ENCODE results near the gene CTRL. TPM values are rescaled to one million over a fixed set of nuclear protein-coding genes. Genes with fewer than 3 reads are reported as not detected.

Gene CTRL
- total RNA-seq, 1 experiment from 2014 or later = 2.0 TPM

DNA sequence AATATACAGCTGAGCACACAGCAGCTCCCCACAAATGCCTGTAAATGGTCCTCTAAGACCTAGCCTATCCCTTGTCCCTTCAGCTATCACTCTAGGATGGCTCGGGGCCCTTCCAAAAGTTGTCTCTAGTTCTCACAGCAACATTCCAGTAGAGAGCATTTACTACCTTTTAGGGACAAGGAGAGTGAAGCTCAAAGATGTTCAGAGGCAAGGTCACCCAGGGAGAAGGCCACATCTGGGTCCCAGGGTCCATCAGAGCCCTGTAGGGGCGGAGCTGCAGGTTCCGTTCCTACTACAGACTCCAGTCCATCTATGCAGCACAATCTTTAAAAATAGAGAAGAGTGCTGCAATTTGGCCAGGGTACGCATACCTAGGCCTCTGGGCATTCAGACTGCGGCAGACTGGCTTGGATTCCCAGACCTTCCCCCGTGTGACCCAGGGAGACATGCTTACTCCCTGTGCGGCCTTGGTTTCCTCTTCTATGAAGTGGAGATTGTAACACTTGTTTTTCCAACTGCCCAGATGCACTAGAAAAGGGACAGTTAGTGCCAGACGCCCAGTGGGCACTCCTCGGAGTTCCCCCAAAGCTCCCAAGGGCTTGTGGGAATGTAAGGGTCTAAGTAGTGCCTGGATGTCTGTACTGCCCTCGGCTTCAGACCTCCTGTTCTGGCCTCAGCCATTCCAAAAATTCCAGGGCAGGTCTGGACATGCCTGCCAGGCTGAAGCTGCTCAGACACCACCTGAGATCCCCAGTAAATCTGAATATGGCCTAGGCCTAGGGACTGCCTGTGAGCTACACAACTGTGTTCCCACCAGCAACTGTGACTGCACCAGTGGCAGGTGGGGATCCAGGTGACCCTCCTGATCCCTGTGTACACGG is 34.2 kb upstream of the CTRL start:
- TF ChIP-seq POLR2AphosphoS5 (IDR thresholded peaks at IDR 0.05; ENCODE audit: low read depth, low read length) (no peak), TCF7L2 (IDR thresholded peaks at IDR 0.05; ENCODE audit: low read depth, low read length) (no peak), SIN3A (IDR thresholded peaks at IDR 0.05; ENCODE audit: borderline replicate concordance, insufficient read depth, low read depth, low read length) (no peak)
- TF ChIP-seq, protein P1, sequence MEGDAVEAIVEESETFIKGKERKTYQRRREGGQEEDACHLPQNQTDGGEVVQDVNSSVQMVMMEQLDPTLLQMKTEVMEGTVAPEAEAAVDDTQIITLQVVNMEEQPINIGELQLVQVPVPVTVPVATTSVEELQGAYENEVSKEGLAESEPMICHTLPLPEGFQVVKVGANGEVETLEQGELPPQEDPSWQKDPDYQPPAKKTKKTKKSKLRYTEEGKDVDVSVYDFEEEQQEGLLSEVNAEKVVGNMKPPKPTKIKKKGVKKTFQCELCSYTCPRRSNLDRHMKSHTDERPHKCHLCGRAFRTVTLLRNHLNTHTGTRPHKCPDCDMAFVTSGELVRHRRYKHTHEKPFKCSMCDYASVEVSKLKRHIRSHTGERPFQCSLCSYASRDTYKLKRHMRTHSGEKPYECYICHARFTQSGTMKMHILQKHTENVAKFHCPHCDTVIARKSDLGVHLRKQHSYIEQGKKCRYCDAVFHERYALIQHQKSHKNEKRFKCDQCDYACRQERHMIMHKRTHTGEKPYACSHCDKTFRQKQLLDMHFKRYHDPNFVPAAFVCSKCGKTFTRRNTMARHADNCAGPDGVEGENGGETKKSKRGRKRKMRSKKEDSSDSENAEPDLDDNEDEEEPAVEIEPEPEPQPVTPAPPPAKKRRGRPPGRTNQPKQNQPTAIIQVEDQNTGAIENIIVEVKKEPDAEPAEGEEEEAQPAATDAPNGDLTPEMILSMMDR (IDR thresholded peaks at IDR 0.05) = no peak
- TF ChIP-seq, protein P2, sequence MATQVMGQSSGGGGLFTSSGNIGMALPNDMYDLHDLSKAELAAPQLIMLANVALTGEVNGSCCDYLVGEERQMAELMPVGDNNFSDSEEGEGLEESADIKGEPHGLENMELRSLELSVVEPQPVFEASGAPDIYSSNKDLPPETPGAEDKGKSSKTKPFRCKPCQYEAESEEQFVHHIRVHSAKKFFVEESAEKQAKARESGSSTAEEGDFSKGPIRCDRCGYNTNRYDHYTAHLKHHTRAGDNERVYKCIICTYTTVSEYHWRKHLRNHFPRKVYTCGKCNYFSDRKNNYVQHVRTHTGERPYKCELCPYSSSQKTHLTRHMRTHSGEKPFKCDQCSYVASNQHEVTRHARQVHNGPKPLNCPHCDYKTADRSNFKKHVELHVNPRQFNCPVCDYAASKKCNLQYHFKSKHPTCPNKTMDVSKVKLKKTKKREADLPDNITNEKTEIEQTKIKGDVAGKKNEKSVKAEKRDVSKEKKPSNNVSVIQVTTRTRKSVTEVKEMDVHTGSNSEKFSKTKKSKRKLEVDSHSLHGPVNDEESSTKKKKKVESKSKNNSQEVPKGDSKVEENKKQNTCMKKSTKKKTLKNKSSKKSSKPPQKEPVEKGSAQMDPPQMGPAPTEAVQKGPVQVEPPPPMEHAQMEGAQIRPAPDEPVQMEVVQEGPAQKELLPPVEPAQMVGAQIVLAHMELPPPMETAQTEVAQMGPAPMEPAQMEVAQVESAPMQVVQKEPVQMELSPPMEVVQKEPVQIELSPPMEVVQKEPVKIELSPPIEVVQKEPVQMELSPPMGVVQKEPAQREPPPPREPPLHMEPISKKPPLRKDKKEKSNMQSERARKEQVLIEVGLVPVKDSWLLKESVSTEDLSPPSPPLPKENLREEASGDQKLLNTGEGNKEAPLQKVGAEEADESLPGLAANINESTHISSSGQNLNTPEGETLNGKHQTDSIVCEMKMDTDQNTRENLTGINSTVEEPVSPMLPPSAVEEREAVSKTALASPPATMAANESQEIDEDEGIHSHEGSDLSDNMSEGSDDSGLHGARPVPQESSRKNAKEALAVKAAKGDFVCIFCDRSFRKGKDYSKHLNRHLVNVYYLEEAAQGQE (IDR thresholded peaks at IDR 0.05; ENCODE audit: insufficient read depth in 1 of 2, low read depth in 2 of 2, low read length in 1 of 2) = no peak
- H3K36me3 ChIP-seq (ENCODE audit: control insufficient read depth, insufficient read depth, low read length) = no peaks in the 10 kb centered on the region
- H3K27ac ChIP-seq (ENCODE audit: low read length) = no peak overlapping the region
- intact Hi-C loops (cut with micrococcal nuclease; ENCODE audit: unreplicated experiment) (no loop called here), in situ Hi-C loops (cut with HindIII; ENCODE audit: low pct_unique_long_range_greater_than_20kb, low sequenced_read_pairs) (no loop called here)
- H3K27me3 ChIP-seq (ENCODE audit: control insufficient read depth, insufficient read depth, low read length) = no peaks in the 10 kb centered on the region
- ATAC-seq (no peak), DNase-seq (ENCODE audit: low read depth, low spot score) (no peak)
- H3K4me1 ChIP-seq (ENCODE audit: control insufficient read depth, insufficient read depth, low read length) = peaks cover 15% of the 10 kb centered on the region
- no peaks in the 10 kb centered on the region for H3K9me3 ChIP-seq (ENCODE audit: control insufficient read depth, insufficient read depth, low read depth, low read length)
- POLR2A ChIA-PET = interaction anchor here (0.6 kb wide), 1 partner anchor 309 kb away, joined by 19 read pairs; no protein-coding TSS in a partner anchor
- no peak overlapping the region for H3K4me3 ChIP-seq (ENCODE audit: low read depth in 2 of 2, low read length in 2 of 2)
- no TSS peak for BruUV-seq (replicated peaks)
- CTCF ChIA-PET = interaction anchor here (0.6 kb wide), 1 partner anchor 284 kb away, joined by 5 read pairs; no protein-coding TSS in a partner anchor

DNA sequence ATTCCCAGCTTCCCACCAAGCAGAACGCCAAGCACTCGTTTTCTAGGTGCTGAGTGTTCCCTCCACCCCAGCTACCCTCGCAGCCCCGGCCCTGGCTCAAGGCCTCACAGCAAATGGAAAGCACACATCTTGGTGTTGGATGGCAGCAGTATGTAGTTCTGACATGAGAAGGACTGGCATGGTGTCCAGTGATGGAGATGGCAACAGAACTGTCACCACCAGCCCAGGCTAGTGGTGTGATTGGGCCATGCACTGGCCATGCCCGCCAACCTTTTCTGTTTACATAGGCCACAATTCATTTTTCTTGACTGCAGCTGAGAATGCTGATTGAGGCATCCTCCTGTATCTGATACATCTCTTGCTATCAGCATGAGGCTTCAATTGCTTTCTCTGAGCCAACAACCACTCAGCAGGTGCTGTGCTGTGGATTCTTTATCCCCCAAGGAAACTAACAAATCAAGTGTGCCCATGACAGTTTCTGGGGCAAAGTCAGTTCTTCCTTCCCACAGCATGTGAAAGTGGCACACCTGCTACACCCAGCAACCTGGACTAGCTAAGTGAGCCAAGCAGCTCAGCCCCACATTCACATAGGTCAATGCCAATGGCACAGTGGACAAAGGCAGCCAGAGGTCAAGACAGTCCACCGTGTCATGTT is 32.9 kb upstream of the CTRL start:
- POLR2A ChIA-PET = interaction anchor here (0.6 kb wide), 1 partner anchor 21 kb away, joined by 3 read pairs; the partner anchor contains the start of gene LCAT
- in situ Hi-C loops (cut with HindIII; ENCODE audit: low pct_unique_long_range_greater_than_20kb, low sequenced_read_pairs) (no loop called here), intact Hi-C loops (cut with micrococcal nuclease; ENCODE audit: unreplicated experiment) (no loop called here)
- BruUV-seq (replicated peaks) = no TSS peak
- Histone ChIP-seq H3K9me3 (ENCODE audit: control insufficient read depth, insufficient read depth, low read depth, low read length) (no peaks in the 10 kb centered on the region), H3K4me3 (ENCODE audit: low read depth in 2 of 2, low read length in 2 of 2) (no peak overlapping the region), H3K27me3 (ENCODE audit: control insufficient read depth, insufficient read depth, low read length) (no peaks in the 10 kb centered on the region), H3K36me3 (ENCODE audit: control insufficient read depth, insufficient read depth, low read length) (no peaks in the 10 kb centered on the region; the same call in 1 of the 2 replicates), H3K27ac (ENCODE audit: low read length) (no peak overlapping the region), H3K4me1 (ENCODE audit: control insufficient read depth, insufficient read depth, low read length) (peaks cover 15% of the 10 kb centered on the region)
- CTCF ChIA-PET = no interaction called here
- TF ChIP-seq, protein P1 (IDR thresholded peaks at IDR 0.05) = no peak
- no peak for TF ChIP-seq SIN3A (IDR thresholded peaks at IDR 0.05; ENCODE audit: borderline replicate concordance, insufficient read depth, low read depth, low read length)
- TF ChIP-seq POLR2AphosphoS5 (IDR thresholded peaks at IDR 0.05; ENCODE audit: low read depth, low read length) = no peak
- TF ChIP-seq TCF7L2 (IDR thresholded peaks at IDR 0.05; ENCODE audit: low read depth, low read length) = no peak
- TF ChIP-seq, protein P2 (IDR thresholded peaks at IDR 0.05; ENCODE audit: insufficient read depth in 1 of 2, low read depth in 2 of 2, low read length in 1 of 2) = no peak
- DNase-seq (ENCODE audit: low read depth, low spot score) = no peak
- ATAC-seq = no peak
